ENCODE data around the gene ACMSD. TPM values are rescaled to one million over a fixed set of nuclear protein-coding genes. Genes with fewer than 3 reads are reported as not detected.

The ACMSD gene
- total RNA-seq, 1 donor, result not detected

DNA sequence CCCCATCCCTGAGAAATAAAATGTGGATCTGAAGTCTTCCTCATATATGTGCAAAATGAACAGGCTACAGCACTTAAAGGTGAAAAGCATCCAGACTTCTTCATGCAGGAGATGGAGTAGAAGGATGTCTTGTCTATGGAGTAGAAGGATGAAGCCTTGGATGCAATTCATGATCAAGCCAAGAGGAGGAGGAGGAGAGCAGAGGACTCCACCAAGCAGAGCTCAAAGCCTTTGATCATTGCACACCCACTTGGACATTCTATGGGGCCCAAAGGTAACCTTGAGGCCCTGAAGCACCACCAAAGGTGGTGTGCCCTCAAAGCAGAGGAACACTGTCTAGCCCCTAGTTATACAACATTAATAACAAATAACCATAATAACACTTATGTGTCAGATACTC, 17.3 kb downstream of the ACMSD start:
- Histone ChIP-seq H3K4me1 (ENCODE audit: insufficient read depth, low read length) (no peaks in the 10 kb centered on the region), H4K20me1 (ENCODE audit: insufficient read depth, low read length) (no peaks in the 10 kb centered on the region), H3K79me2 (ENCODE audit: insufficient read depth, low read length) (no peaks in the 10 kb centered on the region), H3K27me3 (ENCODE audit: insufficient read depth, low read length) (no peaks in the 10 kb centered on the region), H3K4me3 (ENCODE audit: insufficient read depth, low read length) (no peak overlapping the region), H3K36me3 (ENCODE audit: insufficient read depth, low read length) (no peaks in the 10 kb centered on the region), H3K27ac (ENCODE audit: low read depth, low read length) (no peak overlapping the region), H3K9me3 (ENCODE audit: low read depth, low read length) (no peaks in the 10 kb centered on the region), H3K4me2 (ENCODE audit: insufficient read depth, low read length) (no peak overlapping the region), H2AFZ (ENCODE audit: low read length) (no peak overlapping the region)
- DNase-seq (ENCODE audit: insufficient read length, low spot score, missing footprints), result no peak
- TF ChIP-seq, protein P1, sequence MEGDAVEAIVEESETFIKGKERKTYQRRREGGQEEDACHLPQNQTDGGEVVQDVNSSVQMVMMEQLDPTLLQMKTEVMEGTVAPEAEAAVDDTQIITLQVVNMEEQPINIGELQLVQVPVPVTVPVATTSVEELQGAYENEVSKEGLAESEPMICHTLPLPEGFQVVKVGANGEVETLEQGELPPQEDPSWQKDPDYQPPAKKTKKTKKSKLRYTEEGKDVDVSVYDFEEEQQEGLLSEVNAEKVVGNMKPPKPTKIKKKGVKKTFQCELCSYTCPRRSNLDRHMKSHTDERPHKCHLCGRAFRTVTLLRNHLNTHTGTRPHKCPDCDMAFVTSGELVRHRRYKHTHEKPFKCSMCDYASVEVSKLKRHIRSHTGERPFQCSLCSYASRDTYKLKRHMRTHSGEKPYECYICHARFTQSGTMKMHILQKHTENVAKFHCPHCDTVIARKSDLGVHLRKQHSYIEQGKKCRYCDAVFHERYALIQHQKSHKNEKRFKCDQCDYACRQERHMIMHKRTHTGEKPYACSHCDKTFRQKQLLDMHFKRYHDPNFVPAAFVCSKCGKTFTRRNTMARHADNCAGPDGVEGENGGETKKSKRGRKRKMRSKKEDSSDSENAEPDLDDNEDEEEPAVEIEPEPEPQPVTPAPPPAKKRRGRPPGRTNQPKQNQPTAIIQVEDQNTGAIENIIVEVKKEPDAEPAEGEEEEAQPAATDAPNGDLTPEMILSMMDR (IDR thresholded peaks at IDR 0.05; ENCODE audit: extremely low read depth, low read depth, low read length), result no peak

DNA sequence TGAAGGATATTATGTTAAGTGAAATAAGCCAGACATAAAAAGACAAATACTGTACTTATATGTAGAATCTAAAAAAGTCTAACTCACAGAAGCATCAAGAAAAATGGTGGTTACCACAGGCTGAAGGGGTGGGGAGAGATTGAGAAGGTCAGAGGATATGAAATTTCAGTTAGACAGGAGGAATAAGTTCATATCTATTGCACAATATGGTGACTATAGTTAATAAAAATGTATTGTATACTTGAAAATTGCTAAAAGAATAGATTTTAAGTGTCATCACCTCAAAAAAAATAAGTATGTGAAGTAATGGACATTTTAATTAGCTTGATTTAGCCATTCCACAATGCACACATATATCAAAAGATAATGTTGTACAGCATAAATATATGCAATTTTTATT, 19.8 kb downstream of the ACMSD start:
- no peak overlapping the region for H2AFZ ChIP-seq (ENCODE audit: low read length)
- DNase-seq (ENCODE audit: insufficient read length, low spot score, missing footprints), result no peak
- H4K20me1 ChIP-seq (ENCODE audit: insufficient read depth, low read length), result no peaks in the 10 kb centered on the region
- H3K4me3 ChIP-seq (ENCODE audit: insufficient read depth, low read length), result no peak overlapping the region
- H3K27ac ChIP-seq (ENCODE audit: low read depth, low read length), result no peak overlapping the region
- H3K4me1 ChIP-seq (ENCODE audit: insufficient read depth, low read length), result no peaks in the 10 kb centered on the region
- no peaks in the 10 kb centered on the region for H3K9me3 ChIP-seq (ENCODE audit: low read depth, low read length)
- H3K27me3 ChIP-seq (ENCODE audit: insufficient read depth, low read length), result no peaks in the 10 kb centered on the region
- H3K4me2 ChIP-seq (ENCODE audit: insufficient read depth, low read length), result no peak overlapping the region
- H3K79me2 ChIP-seq (ENCODE audit: insufficient read depth, low read length), result no peaks in the 10 kb centered on the region
- H3K36me3 ChIP-seq (ENCODE audit: insufficient read depth, low read length), result no peaks in the 10 kb centered on the region
- TF ChIP-seq, protein P1 (IDR thresholded peaks at IDR 0.05; ENCODE audit: extremely low read depth, low read depth, low read length), result no peak

DNA sequence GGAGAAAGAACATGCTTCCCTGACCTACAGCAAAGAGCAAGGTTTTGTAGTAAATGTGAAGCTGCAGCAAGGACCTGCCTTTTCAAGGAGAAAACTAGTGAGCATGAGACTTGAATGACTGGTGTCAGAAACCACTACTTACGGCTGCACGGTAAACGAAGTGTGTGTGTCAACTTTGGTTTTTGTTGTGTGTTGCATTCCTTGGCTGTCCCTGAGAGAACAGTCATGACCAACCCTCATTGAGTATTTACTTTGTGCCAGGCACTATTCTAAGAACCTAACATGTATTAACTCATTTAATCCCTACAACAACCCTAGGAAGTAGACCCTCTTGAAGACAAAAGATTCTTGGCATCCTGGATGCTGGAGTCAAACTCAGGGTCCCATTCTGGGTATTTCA, 22.8 kb downstream of the ACMSD start:
- Histone ChIP-seq H3K4me3 (ENCODE audit: insufficient read depth, low read length) (no peak overlapping the region), H3K36me3 (ENCODE audit: insufficient read depth, low read length) (no peaks in the 10 kb centered on the region), H3K9me3 (ENCODE audit: low read depth, low read length) (no peaks in the 10 kb centered on the region), H3K4me2 (ENCODE audit: insufficient read depth, low read length) (no peak overlapping the region), H2AFZ (ENCODE audit: low read length) (no peak overlapping the region), H3K4me1 (ENCODE audit: insufficient read depth, low read length) (peaks cover 1% of the 10 kb centered on the region), H4K20me1 (ENCODE audit: insufficient read depth, low read length) (no peaks in the 10 kb centered on the region), H3K27ac (ENCODE audit: low read depth, low read length) (no peak overlapping the region), H3K79me2 (ENCODE audit: insufficient read depth, low read length) (no peaks in the 10 kb centered on the region), H3K27me3 (ENCODE audit: insufficient read depth, low read length) (no peaks in the 10 kb centered on the region)
- TF ChIP-seq, protein P1 (IDR thresholded peaks at IDR 0.05; ENCODE audit: extremely low read depth, low read depth, low read length), result no peak
- no peak for DNase-seq (ENCODE audit: insufficient read length, low spot score, missing footprints)

DNA sequence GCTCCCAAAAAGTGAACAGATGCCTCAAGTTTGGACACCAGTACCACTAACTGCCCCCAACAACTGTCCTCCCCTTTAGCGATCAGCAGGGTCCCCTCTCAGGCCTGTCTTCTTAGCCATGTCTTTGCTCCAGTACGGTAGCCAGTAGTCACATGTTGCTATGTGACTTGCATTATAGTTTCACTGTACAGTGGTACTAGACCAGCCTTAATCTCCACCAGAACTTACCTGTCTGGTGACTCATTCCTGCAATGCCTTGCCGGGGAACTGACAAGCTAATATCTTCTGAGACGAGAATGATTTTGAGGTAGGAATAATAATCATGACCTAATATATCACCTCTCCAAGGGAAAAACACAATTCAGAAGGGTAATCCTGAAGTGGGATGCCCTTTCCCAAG, 23.7 kb downstream of the ACMSD start:
- Histone ChIP-seq H3K79me2 (ENCODE audit: insufficient read depth, low read length) (no peaks in the 10 kb centered on the region), H3K9me3 (ENCODE audit: low read depth, low read length) (no peaks in the 10 kb centered on the region), H3K36me3 (ENCODE audit: insufficient read depth, low read length) (no peaks in the 10 kb centered on the region), H3K27ac (ENCODE audit: low read depth, low read length) (no peak overlapping the region), H3K4me1 (ENCODE audit: insufficient read depth, low read length) (peaks cover 9% of the 10 kb centered on the region), H4K20me1 (ENCODE audit: insufficient read depth, low read length) (no peaks in the 10 kb centered on the region), H2AFZ (ENCODE audit: low read length) (no peak overlapping the region), H3K4me3 (ENCODE audit: insufficient read depth, low read length) (no peak overlapping the region), H3K27me3 (ENCODE audit: insufficient read depth, low read length) (no peaks in the 10 kb centered on the region), H3K4me2 (ENCODE audit: insufficient read depth, low read length) (no peak overlapping the region)
- DNase-seq (ENCODE audit: insufficient read length, low spot score, missing footprints), result no peak
- TF ChIP-seq, protein P1 (IDR thresholded peaks at IDR 0.05; ENCODE audit: extremely low read depth, low read depth, low read length), result no peak
